Measurements from ENCODE around the gene NDUFA12. TPM values are rescaled to one million over a fixed set of nuclear protein-coding genes. Genes with fewer than 3 reads are reported as not detected.

Gene NDUFA12
- 13.4 and 22.9 TPM in 2 replicates for total RNA-seq (2011; cell fraction: chromatin; rRNA removed; ENCODE audit: low replicate concordance)
- 17.5 and 20.2 TPM in 2 replicates for total RNA-seq (2011; cell fraction: nucleolus; rRNA removed)
- 25.4 and 30.2 TPM in 2 replicates for total RNA-seq (2011; cell fraction: nucleoplasm; rRNA removed)
- 115 and 178 TPM in 2 replicates for total RNA-seq (2014; rRNA removed)
- 257 and 267 TPM in 2 replicates for total RNA-seq (2014; rRNA removed; fragmentation: Illumina TruSeq; extraction: Trizol)
- total RNA-seq (2015; rRNA removed; fragmentation: Illumina TruSeq; extraction: Trizol) = 264 and 283 TPM in 2 replicates
- total RNA-seq (2021) = 149 and 163 TPM in 2 replicates
- 205 and 298 TPM in 2 replicates for polyA plus RNA-seq (2011; rRNA removed)
- polyA plus RNA-seq (2011; cell fraction: cytosol; rRNA removed) = 158 and 263 TPM in 2 replicates
- polyA plus RNA-seq (2011; cell fraction: nucleus; rRNA removed) = 54.9 and 90.7 TPM in 2 replicates
- 149 and 336 TPM in 2 replicates for polyA plus RNA-seq (2012)
- polyA plus RNA-seq (2014; fragmentation: Illumina TruSeq; extraction: Trizol) = 344 and 367 TPM in 2 replicates
- 100 to 1,000 TPM; 862 to 986 TPM for polyA plus RNA-seq (2014; fragmentation: Nextera tagmentation; extraction: Ambion mirVana)
- 200 and 224 TPM in 2 replicates for polyA plus RNA-seq (2014; rRNA removed)
- polyA minus RNA-seq (2011; rRNA and poly(A)+ RNA removed) = 168 and 184 TPM in 2 replicates
- 69.4 and 75.6 TPM in 2 replicates for polyA minus RNA-seq (2011; cell fraction: cytosol; rRNA and poly(A)+ RNA removed)
- 13.5 and 28.2 TPM in 2 replicates for polyA minus RNA-seq (2011; cell fraction: nucleus; rRNA and poly(A)+ RNA removed)
- Bru-seq, nascent RNA = percentile 83 among the genes with signal in this experiment
- percentile 82 among the genes with signal in this experiment for BruChase-seq, experiment 1, labeled RNA remaining after a 2-hour chase
- percentile 76 among the genes with signal in this experiment for BruChase-seq, experiment 2, labeled RNA remaining after a 6-hour chase
- long read RNA-seq, experiment 1, transcript NDUFA12-201 (4 exons, 635 nt) = major isoform, 270 of 363 reads
- long read RNA-seq, experiment 1, transcript NDUFA12-206 (3 exons, 487 nt) = minor isoform, 18 of 363 reads
- long read RNA-seq, experiment 1, partial matches to known transcripts = 18 of 363 reads
- long read RNA-seq, experiment 1, other reads (novel, unspliced or antisense) = 53 of 363 reads
- long read RNA-seq, experiment 2, transcript NDUFA12-206 (3 exons, 487 nt) = minor isoform, 9 of 130 reads
- long read RNA-seq, experiment 2, transcript NDUFA12-201 (4 exons, 635 nt) = major isoform, 103 of 130 reads
- long read RNA-seq, experiment 2, partial matches to known transcripts = 3 of 130 reads
- long read RNA-seq, experiment 2, other reads (novel, unspliced or antisense) = 11 of 130 reads
- long read RNA-seq, experiment 3, transcript NDUFA12-201 (4 exons, 635 nt) = major isoform, 136 of 146 reads
- long read RNA-seq, experiment 3, transcript NDUFA12-206 (3 exons, 487 nt) = minor isoform, 7 of 146 reads
- long read RNA-seq, experiment 3, partial matches to known transcripts = 1 of 146 reads
- long read RNA-seq, experiment 3, other reads (novel, unspliced or antisense) = 1 of 146 reads

DNA sequence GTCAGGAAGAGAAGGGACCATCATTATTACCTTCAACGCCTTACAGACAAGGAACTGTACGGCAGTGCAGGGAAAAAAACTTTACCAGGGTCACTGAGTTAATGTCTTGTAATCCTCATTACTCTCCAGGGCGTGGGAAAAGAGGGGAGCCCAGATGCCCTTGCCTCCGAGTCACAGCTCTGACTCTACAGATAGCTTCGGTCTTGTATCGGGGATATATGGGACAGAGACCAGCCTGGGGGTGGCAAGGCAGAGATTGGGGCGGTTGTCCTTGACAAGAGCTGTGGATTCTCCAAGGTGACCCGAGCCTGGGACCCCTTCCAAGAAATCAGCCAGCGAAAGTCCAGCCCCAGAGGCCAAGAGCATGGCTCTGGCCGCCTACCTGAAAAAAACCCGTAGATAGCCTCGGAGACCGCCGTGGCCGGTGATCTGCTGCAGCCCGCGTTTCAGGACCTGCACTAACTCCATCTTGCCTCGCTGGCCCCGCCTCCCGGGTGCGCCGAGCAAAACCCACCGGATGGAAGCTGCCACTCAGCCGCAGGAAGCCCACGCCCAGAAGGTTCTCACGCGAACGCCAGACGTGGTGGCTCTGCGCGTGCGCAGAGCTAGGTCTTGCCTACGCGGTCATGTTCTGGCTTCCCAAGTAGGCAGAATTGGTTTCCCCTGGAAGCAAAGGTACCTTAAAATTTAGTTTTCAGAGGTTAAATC lies at the start of gene NDUFA12:
TSS of gene NDUFA12 (minus strand) at position 485 of the 708 bp plus-strand sequence. CDS start at position 468, 17 bp downstream.
- Histone ChIP-seq H3K27me3 (ENCODE audit: control insufficient read depth in 2 of 2, insufficient read depth in 2 of 2, low read length in 2 of 2) (no peaks in the 10 kb centered on the region), H3K79me2 (ENCODE audit: control insufficient read depth, insufficient read depth, low read length) (peaks cover 37% of the 10 kb centered on the region), H3K4me3 (peak within 1 kb of the TSS; percentile 88), H2AFZ (ENCODE audit: low read depth, low read length) (peak within 1 kb of the TSS; percentile 97), H3K36me3 (ENCODE audit: control insufficient read depth, insufficient read depth, low read length) (peaks cover 15% of the 10 kb centered on the region; the same call in 1 of the 3 replicates), H3K9me1 (ENCODE audit: control insufficient read depth, insufficient read depth, low read length) (no peaks in the 10 kb centered on the region), H3K4me1 (replicated peaks in 1 of 2; ENCODE audit: control insufficient read depth in 2 of 2, insufficient read depth in 2 of 2, low read length in 2 of 2) (peaks cover 0 to 8% of the 10 kb centered on the region in 2 experiments; a peak in 2 of 5 replicates), H3K9ac (ENCODE audit: insufficient read depth in 1 of 2, low read depth in 2 of 2, low read length in 2 of 2) (peak within 1 kb of the TSS; percentile 87 to 95), H3K27ac (ENCODE audit: extremely low read depth, low read depth, low read length) (peak within 1 kb of the TSS; percentile 86), H3K9me3 (replicated peaks; ENCODE audit: control insufficient read depth, insufficient read depth, low read depth, low read length) (no peaks in the 10 kb centered on the region; the same call in 1 of the 2 replicates), H3K4me2 (ENCODE audit: insufficient read depth, low read length) (peak within 1 kb of the TSS; percentile 97), H4K20me1 (replicated peaks; ENCODE audit: control insufficient read depth, insufficient read depth, low read length) (peaks cover 2% of the 10 kb centered on the region; the same call in 1 of the 2 replicates)
- TSS peak; percentile 60 for BruUV-seq (replicated peaks)
- FAIRE-seq (peak; percentile 92), DNase-seq (ENCODE audit: extremely low read depth in 1 of 4, low spot score in 3 of 4) (peak; percentile 94 to 98 (median 96)), ATAC-seq (peak; percentile 100)
- CTCF ChIA-PET (ENCODE audit: low intra/inter-chr PET ratio) = no interaction called here
- under 1% methylated on average over 34 of the region's 34 CpGs for WGBS (ENCODE audit: insufficient coverage, low coverage, missing lambda C conversion rate)
- in situ Hi-C loops (cut with MboI) (no loop called here), intact Hi-C loops (cut with micrococcal nuclease) (no loop called here)
- POLR2A ChIA-PET = interaction anchor here (0.6 to 1.4 kb wide), 6 partner anchors 9 to 471 kb away, joined by 3 to 9 read pairs (median 4); partner anchors contain the start of gene METAP2
- TF ChIP-seq HDAC8 (tag; IDR thresholded peaks at IDR 0.05) (no peak), SAP30 (IDR thresholded peaks at IDR 0.05; ENCODE audit: borderline replicate concordance, insufficient read depth, low read depth, low read length, poor library complexity, severe bottlenecking) (peak; percentile 23), RNF2 (IDR thresholded peaks at IDR 0.05) (peak; percentile 61), PTTG1 (tag; IDR thresholded peaks at IDR 0.05; ENCODE audit: low read depth) (no peak), KDM4B (IDR thresholded peaks at IDR 0.05; ENCODE audit: borderline replicate concordance in 2 of 2, low read depth in 1 of 2) (peak in 1 of 2 experiments; percentile 44; a peak in 1 of 4 replicates), SLC30A9 (CRISPR knock-in tag; IDR thresholded peaks at IDR 0.05) (no peak), ZNF24 (IDR thresholded peaks at IDR 0.05) (no peak), ZBED1 (IDR thresholded peaks at IDR 0.05) (0 out of 2 replicates have a peak, but pooled peaks have one; percentile 60)
- TF ChIP-seq, protein P1, sequence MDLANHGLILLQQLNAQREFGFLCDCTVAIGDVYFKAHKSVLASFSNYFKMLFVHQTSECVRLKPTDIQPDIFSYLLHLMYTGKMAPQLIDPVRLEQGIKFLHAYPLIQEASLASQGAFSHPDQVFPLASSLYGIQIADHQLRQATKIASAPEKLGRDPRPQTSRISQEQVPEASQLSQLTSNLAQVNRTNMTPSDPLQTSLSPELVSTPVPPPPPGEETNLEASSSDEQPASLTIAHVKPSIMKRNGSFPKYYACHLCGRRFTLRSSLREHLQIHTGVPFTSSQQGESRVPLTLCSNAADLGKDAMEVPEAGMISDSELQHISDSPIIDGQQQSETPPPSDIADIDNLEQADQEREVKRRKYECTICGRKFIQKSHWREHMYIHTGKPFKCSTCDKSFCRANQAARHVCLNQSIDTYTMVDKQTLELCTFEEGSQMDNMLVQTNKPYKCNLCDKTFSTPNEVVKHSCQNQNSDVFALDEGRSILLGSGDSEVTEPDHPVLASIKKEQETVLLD (IDR thresholded peaks at IDR 0.05) = peak; percentile 97
- TF ChIP-seq, protein P2, sequence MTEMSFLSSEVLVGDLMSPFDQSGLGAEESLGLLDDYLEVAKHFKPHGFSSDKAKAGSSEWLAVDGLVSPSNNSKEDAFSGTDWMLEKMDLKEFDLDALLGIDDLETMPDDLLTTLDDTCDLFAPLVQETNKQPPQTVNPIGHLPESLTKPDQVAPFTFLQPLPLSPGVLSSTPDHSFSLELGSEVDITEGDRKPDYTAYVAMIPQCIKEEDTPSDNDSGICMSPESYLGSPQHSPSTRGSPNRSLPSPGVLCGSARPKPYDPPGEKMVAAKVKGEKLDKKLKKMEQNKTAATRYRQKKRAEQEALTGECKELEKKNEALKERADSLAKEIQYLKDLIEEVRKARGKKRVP (CRISPR knock-in tag; IDR thresholded peaks at IDR 0.05) = no peak
- TF ChIP-seq, protein P3, sequence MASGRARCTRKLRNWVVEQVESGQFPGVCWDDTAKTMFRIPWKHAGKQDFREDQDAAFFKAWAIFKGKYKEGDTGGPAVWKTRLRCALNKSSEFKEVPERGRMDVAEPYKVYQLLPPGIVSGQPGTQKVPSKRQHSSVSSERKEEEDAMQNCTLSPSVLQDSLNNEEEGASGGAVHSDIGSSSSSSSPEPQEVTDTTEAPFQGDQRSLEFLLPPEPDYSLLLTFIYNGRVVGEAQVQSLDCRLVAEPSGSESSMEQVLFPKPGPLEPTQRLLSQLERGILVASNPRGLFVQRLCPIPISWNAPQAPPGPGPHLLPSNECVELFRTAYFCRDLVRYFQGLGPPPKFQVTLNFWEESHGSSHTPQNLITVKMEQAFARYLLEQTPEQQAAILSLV (tag; IDR thresholded peaks at IDR 0.05) = no peak
